ENCODE data around the gene ADORA1. TPM values are rescaled to one million over a fixed set of nuclear protein-coding genes. Genes with fewer than 3 reads are reported as not detected.

ADORA1 gene
- total RNA-seq, 2 experiments from 2014 or later, result not detected

DNA sequence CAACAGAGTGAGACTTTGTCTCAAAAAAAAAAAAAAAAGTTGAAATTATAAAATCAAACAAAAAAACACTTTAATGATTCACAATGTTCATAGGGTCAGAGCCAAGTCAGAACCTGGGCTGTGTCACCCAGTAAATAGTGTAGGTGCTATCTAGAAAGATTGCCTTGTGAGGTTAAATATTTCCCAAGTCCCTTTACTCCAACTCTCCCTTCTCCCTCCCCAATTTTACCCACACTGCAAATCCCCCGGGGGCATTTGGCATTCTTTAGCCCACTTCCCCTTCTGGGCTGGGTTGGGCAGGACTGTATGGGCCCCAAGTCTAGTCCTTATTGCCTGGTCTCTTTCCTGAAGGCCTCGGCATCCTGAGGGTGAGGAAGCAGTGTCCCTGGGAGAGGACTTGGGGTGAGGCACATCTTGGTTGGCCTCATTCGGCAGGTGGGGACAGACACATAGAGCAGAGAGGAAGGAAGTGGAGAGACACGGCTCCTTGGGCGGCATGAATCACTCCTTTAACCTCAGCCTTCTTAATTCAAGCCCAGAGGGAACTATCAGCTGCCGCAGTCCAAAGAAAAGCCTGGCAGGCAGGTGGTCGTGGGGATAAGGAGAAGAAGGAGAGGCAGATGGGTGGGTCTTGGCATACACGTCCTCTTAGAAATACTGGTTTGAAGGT lies 8.2 kb downstream of the ADORA1 start:
- Histone ChIP-seq H3K9me2 (ENCODE audit: insufficient read depth, low read length) (no peaks in the 10 kb centered on the region), H3K27ac (ENCODE audit: low read depth, low read length, poor library complexity, severe bottlenecking) (no peak overlapping the region), H2AFZ (ENCODE audit: low read length) (no peak overlapping the region), H3K4me2 (ENCODE audit: low read length) (no peak overlapping the region), H3K79me2 (ENCODE audit: insufficient read depth, low read depth, low read length) (no peaks in the 10 kb centered on the region), H3K36me3 (ENCODE audit: insufficient read depth, low read length) (no peaks in the 10 kb centered on the region), H3K4me3 (ENCODE audit: low read depth, low read length, poor library complexity, severe bottlenecking) (no peak overlapping the region), H4K20me1 (ENCODE audit: insufficient read depth, low read length) (no peaks in the 10 kb centered on the region), H3K9me3 (ENCODE audit: low read length) (no peaks in the 10 kb centered on the region), H3K4me1 (ENCODE audit: insufficient read depth, low read length, poor library complexity, severe bottlenecking) (no peaks in the 10 kb centered on the region)
- no peak for DNase-seq (ENCODE audit: low spot score)
- TF ChIP-seq, protein P1, sequence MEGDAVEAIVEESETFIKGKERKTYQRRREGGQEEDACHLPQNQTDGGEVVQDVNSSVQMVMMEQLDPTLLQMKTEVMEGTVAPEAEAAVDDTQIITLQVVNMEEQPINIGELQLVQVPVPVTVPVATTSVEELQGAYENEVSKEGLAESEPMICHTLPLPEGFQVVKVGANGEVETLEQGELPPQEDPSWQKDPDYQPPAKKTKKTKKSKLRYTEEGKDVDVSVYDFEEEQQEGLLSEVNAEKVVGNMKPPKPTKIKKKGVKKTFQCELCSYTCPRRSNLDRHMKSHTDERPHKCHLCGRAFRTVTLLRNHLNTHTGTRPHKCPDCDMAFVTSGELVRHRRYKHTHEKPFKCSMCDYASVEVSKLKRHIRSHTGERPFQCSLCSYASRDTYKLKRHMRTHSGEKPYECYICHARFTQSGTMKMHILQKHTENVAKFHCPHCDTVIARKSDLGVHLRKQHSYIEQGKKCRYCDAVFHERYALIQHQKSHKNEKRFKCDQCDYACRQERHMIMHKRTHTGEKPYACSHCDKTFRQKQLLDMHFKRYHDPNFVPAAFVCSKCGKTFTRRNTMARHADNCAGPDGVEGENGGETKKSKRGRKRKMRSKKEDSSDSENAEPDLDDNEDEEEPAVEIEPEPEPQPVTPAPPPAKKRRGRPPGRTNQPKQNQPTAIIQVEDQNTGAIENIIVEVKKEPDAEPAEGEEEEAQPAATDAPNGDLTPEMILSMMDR (conservative IDR thresholded peaks at IDR 0.05; ENCODE audit: low read length), result no peak
- TF ChIP-seq EZH2phosphoT487 (IDR thresholded peaks at IDR 0.05; ENCODE audit: borderline replicate concordance, low read depth, low read length), result no peak
- BruUV-seq (replicated peaks), result no TSS peak
- intact Hi-C loops (cut with micrococcal nuclease; ENCODE audit: unreplicated experiment), result no loop called here
- POLR2A ChIA-PET, result no interaction called here
- CTCF ChIA-PET (ENCODE audit: unreplicated experiment), result no interaction called here

DNA sequence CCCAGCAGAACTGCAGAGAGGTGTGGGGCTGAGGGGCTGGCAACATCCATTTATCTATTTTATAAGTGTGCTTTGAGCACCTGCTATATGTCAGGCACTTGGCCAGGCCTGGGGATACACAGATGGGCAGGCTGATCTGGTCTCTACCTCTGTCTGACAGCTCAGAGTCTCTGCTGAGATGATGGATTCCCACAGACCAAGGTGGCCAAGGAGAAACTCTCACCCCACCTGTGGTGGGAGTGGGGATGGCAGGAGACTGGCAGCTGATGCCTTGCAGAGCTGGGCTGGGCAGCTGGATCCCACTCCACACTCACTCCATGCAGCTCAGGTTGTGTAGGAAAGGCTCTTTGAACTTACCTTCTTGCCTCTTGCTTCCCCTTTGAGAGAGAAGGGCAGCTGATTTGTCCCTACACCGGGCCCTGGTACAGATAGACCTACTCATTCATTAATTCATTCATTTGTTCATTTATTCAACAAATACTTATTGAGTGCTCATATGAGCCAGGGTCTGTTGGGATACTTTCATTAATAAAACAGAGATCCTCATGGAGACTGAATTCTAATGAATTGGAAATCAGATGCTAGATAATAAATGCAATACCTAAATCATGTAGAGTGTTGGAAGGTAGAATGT lies 9.0 kb downstream of the ADORA1 start:
- BruUV-seq (replicated peaks), result no TSS peak
- Histone ChIP-seq H4K20me1 (ENCODE audit: insufficient read depth, low read length) (no peaks in the 10 kb centered on the region), H3K4me3 (ENCODE audit: low read depth, low read length, poor library complexity, severe bottlenecking) (no peak overlapping the region), H3K79me2 (ENCODE audit: insufficient read depth, low read depth, low read length) (no peaks in the 10 kb centered on the region), H3K4me2 (ENCODE audit: low read length) (no peak overlapping the region), H3K9me2 (ENCODE audit: insufficient read depth, low read length) (no peaks in the 10 kb centered on the region), H2AFZ (ENCODE audit: low read length) (no peak overlapping the region), H3K9me3 (ENCODE audit: low read length) (no peaks in the 10 kb centered on the region), H3K27ac (ENCODE audit: low read depth, low read length, poor library complexity, severe bottlenecking) (no peak overlapping the region), H3K4me1 (ENCODE audit: insufficient read depth, low read length, poor library complexity, severe bottlenecking) (no peaks in the 10 kb centered on the region), H3K36me3 (ENCODE audit: insufficient read depth, low read length) (no peaks in the 10 kb centered on the region)
- DNase-seq (ENCODE audit: low spot score), result no peak
- CTCF ChIA-PET (ENCODE audit: unreplicated experiment), result no interaction called here
- TF ChIP-seq, protein P1 (conservative IDR thresholded peaks at IDR 0.05; ENCODE audit: low read length), result no peak
- no peak for TF ChIP-seq EZH2phosphoT487 (IDR thresholded peaks at IDR 0.05; ENCODE audit: borderline replicate concordance, low read depth, low read length)
- POLR2A ChIA-PET, result no interaction called here
- intact Hi-C loops (cut with micrococcal nuclease; ENCODE audit: unreplicated experiment), result no loop called here

DNA sequence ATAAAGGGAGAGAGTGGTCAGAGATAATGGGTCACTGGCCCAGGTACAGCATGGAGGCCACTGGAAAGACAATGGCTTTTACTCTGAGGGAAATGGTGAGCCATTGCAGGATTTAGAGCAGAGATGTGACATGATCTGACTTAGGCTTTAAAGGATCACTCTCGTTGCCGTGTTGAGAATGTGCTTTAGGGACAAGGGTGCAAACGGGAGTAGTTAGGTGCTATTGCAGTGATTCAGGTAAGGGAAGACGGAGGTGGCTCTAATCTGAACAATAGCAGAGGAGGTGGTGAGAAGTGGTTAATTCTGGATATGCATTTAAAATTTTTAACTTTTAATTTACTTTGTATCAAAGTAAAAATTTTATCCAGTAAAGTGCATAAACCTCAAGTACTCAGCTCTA lies 9.8 kb downstream of the ADORA1 start:
- POLR2A ChIA-PET, result interaction anchor here (0.8 kb wide), 1 partner anchor 880 kb away, joined by 3 read pairs; no protein-coding TSS in a partner anchor
- Histone ChIP-seq H3K4me3 (ENCODE audit: low read depth, low read length, poor library complexity, severe bottlenecking) (no peak overlapping the region), H3K9me3 (ENCODE audit: low read length) (no peaks in the 10 kb centered on the region), H3K4me1 (ENCODE audit: insufficient read depth, low read length, poor library complexity, severe bottlenecking) (no peaks in the 10 kb centered on the region), H4K20me1 (ENCODE audit: insufficient read depth, low read length) (no peaks in the 10 kb centered on the region), H3K27ac (ENCODE audit: low read depth, low read length, poor library complexity, severe bottlenecking) (no peak overlapping the region), H3K36me3 (ENCODE audit: insufficient read depth, low read length) (no peaks in the 10 kb centered on the region), H2AFZ (ENCODE audit: low read length) (no peak overlapping the region), H3K79me2 (ENCODE audit: insufficient read depth, low read depth, low read length) (no peaks in the 10 kb centered on the region), H3K4me2 (ENCODE audit: low read length) (no peak overlapping the region), H3K9me2 (ENCODE audit: insufficient read depth, low read length) (no peaks in the 10 kb centered on the region)
- CTCF ChIA-PET (ENCODE audit: unreplicated experiment), result no interaction called here
- no TSS peak for BruUV-seq (replicated peaks)
- intact Hi-C loops (cut with micrococcal nuclease; ENCODE audit: unreplicated experiment), result no loop called here
- no peak for TF ChIP-seq EZH2phosphoT487 (IDR thresholded peaks at IDR 0.05; ENCODE audit: borderline replicate concordance, low read depth, low read length)
- TF ChIP-seq, protein P1 (conservative IDR thresholded peaks at IDR 0.05; ENCODE audit: low read length), result no peak
- no peak for DNase-seq (ENCODE audit: low spot score)
